HG03280 (cell line): Measurements from ENCODE around the gene AFP.
A peak's percentile ranks its signal among the peaks of the same experiment; 100 is the strongest.

ENCODE experiments used
- ATAC-seq: cut with Tn5 transposase; IDR thresholded peaks from one replicate; pipeline ENCODE4 v1.9.1; 2021; ENCODE audit warnings: mild to moderate bottlenecking, moderate library complexity; ENCODE audit not compliant: unreplicated experiment

The AFP gene

DNA sequence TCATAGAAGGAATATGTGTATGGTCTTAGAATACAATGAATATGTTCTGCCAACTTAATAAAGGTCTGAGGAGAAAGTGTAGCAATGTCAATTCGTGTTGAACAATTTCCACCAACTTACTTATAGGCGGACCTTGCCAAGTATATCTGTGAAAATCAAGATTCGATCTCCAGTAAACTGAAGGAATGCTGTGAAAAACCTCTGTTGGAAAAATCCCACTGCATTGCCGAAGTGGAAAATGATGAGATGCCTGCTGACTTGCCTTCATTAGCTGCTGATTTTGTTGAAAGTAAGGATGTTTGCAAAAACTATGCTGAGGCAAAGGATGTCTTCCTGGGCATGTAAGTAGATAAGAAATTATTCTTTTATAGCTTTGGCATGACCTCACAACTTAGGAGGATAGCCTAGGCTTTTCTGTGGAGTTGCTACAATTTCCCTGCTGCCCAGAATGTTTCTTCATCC, 22.7 kb upstream of the AFP start:
- no peak for ATAC-seq

DNA sequence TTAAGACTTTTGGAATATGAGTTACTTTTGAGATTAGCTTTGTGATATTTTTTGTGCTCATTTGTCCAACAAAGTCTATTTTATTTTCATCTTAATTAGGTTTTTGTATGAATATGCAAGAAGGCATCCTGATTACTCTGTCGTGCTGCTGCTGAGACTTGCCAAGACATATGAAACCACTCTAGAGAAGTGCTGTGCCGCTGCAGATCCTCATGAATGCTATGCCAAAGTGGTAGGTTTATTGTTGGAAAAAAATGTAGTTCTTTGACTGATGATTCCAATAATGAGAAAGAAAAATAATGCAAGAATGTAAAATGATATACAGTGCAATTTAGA, 21.1 kb upstream of the AFP start:
- no peak for ATAC-seq

- no peak for ATAC-seq
Observed at GRCh38 chr4:73415807-73416238, 20.2 kb upstream of the AFP start.

DNA sequence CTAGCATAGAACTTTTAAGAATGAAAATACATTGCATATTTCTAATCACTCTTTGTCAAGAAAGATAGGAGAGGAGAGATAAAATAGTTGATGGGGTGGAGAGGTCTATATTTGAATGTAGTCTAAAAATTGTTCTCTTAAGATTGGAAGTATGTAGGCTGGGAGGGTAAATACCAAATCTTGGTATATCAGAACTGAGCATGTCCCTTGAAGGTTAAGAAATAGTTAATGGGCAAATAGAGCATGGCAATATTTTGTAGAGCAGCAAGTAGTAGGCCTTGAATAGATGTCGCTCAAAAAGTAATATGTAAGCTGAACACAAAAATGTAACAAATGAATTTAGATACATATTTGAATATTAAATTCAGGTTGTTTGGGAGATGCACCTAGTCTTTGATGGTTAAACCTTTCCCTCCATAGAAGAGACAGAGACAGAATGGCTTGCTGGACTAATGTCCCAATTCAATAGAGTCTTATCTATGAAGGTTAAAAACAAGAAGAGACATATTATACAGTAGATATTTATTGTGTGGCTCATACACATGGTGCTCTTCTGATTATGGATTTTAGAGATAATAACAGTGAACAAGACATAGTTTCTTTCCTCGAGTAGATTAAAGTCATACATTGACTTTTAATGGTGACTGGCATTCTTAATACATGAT, 19.5 kb upstream of the AFP start:
- ATAC-seq: no peak

DNA sequence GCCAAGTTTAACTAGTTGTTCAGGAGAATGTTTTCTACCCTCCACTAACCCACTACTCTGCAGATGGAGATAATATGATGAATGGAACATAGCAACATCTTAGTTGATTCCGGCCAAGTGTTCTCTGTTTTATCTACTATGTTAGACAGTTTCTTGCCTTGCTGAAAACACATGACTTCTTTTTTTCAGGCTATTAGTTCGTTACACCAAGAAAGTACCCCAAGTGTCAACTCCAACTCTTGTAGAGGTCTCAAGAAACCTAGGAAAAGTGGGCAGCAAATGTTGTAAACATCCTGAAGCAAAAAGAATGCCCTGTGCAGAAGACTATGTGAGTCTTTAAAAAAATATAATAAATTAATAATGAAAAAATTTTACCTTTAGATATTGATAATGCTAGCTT, 18.7 kb upstream of the AFP start:
- no peak for ATAC-seq

DNA sequence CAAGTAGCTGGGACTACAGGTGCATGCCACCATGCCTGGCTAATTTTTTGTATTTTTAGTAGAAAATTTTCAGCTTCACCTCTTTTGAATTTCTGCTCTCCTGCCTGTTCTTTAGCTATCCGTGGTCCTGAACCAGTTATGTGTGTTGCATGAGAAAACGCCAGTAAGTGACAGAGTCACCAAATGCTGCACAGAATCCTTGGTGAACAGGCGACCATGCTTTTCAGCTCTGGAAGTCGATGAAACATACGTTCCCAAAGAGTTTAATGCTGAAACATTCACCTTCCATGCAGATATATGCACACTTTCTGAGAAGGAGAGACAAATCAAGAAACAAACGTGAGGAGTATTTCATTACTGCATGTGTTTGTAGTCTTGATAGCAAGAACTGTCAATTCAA, 18.0 kb upstream of the AFP start:
- no peak for ATAC-seq

GRCh38 chr4:73418677-73419076, 17.3 kb upstream of the AFP start:
- ATAC-seq: no peak

- ATAC-seq: no peak
Observed at GRCh38 chr4:73419106-73420038, 16.6 kb upstream of the AFP start.

GRCh38 chr4:73420615-73421014, 15.4 kb upstream of the AFP start:
- no peak for ATAC-seq

GRCh38 chr4:73421708-73422457, 14.1 kb upstream of the AFP start:
- ATAC-seq: no peak

- no peak for ATAC-seq
Observed at GRCh38 chr4:73422458-73422752, 13.6 kb upstream of the AFP start.

DNA sequence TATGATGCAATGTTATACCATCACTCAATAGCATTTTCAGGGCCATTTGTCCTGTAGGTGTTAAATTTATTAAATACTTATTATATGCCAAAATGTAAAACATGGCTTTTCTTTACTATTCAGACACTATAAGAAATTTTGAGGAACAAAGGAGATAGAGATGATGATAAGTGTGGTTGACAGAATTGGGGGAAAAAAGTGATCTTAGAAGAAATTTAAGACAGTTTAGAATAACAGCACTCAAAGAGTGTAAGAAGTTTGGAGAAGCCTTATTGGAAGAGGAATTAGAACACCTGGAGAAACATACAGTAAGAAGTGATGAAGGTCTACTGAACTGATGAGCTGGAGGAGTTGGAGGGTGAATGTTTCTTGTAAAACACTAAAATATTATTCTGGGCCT, 12.8 kb upstream of the AFP start:
- ATAC-seq: no peak

GRCh38 chr4:73426666-73427065, 9.4 kb upstream of the AFP start:
- ATAC-seq: no peak

DNA sequence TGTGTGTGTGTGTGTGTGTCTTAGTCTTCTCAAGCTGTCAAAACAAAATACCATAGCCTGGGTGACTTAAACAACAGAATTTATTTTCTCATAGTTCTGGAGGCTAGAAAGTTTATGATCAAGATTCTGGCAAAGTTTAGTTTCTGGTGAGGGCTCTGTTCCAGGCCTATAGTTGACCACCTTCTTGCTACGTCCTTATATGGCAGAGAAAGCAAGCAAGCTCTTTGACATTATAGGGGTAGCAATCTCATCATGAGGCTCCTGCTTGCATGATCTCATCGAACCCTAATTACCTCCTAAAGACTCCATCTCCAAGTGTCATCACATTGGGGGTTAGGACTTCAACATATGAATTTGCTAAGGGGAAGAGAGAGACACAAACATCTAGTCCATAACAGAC, 6.9 kb upstream of the AFP start:
- no peak for ATAC-seq

- no peak for ATAC-seq
Observed at GRCh38 chr4:73429826-73430587, 6.0 kb upstream of the AFP start.

DNA sequence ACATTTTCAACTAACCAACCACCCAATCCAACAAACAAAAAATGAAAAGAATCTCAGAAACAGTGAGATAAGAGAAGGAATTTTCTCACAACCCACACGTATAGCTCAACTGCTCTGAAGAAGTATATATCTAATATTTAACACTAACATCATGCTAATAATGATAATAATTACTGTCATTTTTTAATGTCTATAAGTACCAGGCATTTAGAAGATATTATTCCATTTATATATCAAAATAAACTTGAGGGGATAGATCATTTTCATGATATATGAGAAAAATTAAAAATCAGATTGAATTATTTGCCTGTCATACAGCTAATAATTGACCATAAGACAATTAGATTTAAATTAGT, 4.2 kb upstream of the AFP start:
- ATAC-seq: no peak

- ATAC-seq: no peak
Observed at GRCh38 chr4:73432169-73433000, 3.6 kb upstream of the AFP start.

DNA sequence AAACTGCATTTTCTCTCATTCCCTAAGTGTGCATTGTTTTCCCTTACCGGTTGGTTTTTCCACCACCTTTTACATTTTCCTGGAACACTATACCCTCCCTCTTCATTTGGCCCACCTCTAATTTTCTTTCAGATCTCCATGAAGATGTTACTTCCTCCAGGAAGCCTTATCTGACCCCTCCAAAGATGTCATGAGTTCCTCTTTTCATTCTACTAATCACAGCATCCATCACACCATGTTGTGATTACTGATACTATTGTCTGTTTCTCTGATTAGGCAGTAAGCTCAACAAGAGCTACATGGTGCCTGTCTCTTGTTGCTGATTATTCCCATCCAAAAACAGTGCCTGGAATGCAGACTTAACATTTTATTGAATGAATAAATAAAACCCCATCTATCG, 2.9 kb upstream of the AFP start:
- no peak for ATAC-seq

DNA sequence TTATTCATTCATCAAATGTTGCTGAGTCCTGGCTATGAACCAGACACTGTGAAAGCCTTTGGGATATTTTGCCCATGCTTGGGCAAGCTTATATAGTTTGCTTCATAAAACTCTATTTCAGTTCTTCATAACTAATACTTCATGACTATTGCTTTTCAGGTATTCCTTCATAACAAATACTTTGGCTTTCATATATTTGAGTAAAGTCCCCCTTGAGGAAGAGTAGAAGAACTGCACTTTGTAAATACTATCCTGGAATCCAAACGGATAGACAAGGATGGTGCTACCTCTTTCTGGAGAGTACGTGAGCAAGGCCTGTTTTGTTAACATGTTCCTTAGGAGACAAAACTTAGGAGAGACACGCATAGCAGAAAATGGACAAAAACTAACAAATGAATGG, 1.7 kb upstream of the AFP start:
- ATAC-seq: peak; percentile 63
